Measurements from ENCODE around the gene CD28. TPM values are rescaled to one million over a fixed set of nuclear protein-coding genes. Genes with fewer than 3 reads are reported as not detected.
A peak's percentile ranks its signal among the peaks of the same experiment; 100 is the strongest.

The CD28 gene
- total RNA-seq, 4 donors from 2014 or later, result 0.42 to 1.3 (median 0.63) TPM

GRCh38 chr2:203672856-203673255 is 33.6 kb upstream of the CD28 start:
- no peak for DNase-seq
- Histone ChIP-seq H3K4me3 (no peak overlapping the region), H3K4me1 (peaks cover 0 to 23% (median 0%) of the 10 kb centered on the region in 3 donors), H3K36me3 (no peaks in the 10 kb centered on the region), H3K9me3 (no peaks in the 10 kb centered on the region), H3K27ac (no peak overlapping the region), H3K27me3 (no peaks in the 10 kb centered on the region)
- WGBS, 2 donors, result 78 to 87% methylated on average over 3 of the region's 3 CpGs
- TF ChIP-seq POLR2A (IDR thresholded peaks at IDR 0.05), result no peak
- TF ChIP-seq, protein P1, sequence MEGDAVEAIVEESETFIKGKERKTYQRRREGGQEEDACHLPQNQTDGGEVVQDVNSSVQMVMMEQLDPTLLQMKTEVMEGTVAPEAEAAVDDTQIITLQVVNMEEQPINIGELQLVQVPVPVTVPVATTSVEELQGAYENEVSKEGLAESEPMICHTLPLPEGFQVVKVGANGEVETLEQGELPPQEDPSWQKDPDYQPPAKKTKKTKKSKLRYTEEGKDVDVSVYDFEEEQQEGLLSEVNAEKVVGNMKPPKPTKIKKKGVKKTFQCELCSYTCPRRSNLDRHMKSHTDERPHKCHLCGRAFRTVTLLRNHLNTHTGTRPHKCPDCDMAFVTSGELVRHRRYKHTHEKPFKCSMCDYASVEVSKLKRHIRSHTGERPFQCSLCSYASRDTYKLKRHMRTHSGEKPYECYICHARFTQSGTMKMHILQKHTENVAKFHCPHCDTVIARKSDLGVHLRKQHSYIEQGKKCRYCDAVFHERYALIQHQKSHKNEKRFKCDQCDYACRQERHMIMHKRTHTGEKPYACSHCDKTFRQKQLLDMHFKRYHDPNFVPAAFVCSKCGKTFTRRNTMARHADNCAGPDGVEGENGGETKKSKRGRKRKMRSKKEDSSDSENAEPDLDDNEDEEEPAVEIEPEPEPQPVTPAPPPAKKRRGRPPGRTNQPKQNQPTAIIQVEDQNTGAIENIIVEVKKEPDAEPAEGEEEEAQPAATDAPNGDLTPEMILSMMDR (IDR thresholded peaks at IDR 0.05), result no peak
- intact Hi-C loops (cut with DNase I), result no loop called here

- 29 to 100% methylated on average over 1 of the region's 1 CpG for WGBS, 2 donors
- Histone ChIP-seq H3K27me3 (no peaks in the 10 kb centered on the region), H3K9me3 (no peaks in the 10 kb centered on the region), H3K4me3 (no peak overlapping the region), H3K4me1 (peaks cover 0 to 23% (median 0%) of the 10 kb centered on the region in 3 donors), H3K27ac (peak overlapping the region in 1 of 4 donors; percentile 56), H3K36me3 (no peaks in the 10 kb centered on the region)
- no peak for DNase-seq
- TF ChIP-seq POLR2A (IDR thresholded peaks at IDR 0.05), result no peak
- TF ChIP-seq, protein P1 (IDR thresholded peaks at IDR 0.05), result no peak
- intact Hi-C loops (cut with DNase I), result no loop called here
Observed at GRCh38 chr2:203673933-203674332, 32.5 kb upstream of the CD28 start.

- Histone ChIP-seq H3K27me3 (no peaks in the 10 kb centered on the region), H3K4me3 (no peak overlapping the region), H3K27ac (peak overlapping the region in 1 of 4 donors; percentile 47), H3K9me3 (no peaks in the 10 kb centered on the region), H3K4me1 (peaks cover 0 to 23% (median 0%) of the 10 kb centered on the region in 3 donors), H3K36me3 (no peaks in the 10 kb centered on the region)
- intact Hi-C loops (cut with DNase I), result no loop called here
- no peak for TF ChIP-seq POLR2A (IDR thresholded peaks at IDR 0.05)
- TF ChIP-seq, protein P1 (IDR thresholded peaks at IDR 0.05), result no peak
- 50 to 57% methylated on average over 3 of the region's 3 CpGs for WGBS, 2 donors
- DNase-seq, result no peak
Observed at GRCh38 chr2:203675086-203675485, 31.4 kb upstream of the CD28 start.

GRCh38 chr2:203678971-203679370 is 27.5 kb upstream of the CD28 start:
- TF ChIP-seq, protein P1 (IDR thresholded peaks at IDR 0.05), result no peak
- TF ChIP-seq POLR2A (IDR thresholded peaks at IDR 0.05), result no peak
- H3K36me3 ChIP-seq, result no peaks in the 10 kb centered on the region
- 81 to 83% methylated on average over 3 of the region's 3 CpGs for WGBS, 2 donors
- H3K27ac ChIP-seq, result no peak overlapping the region
- no peak overlapping the region for H3K4me3 ChIP-seq
- no peaks in the 10 kb centered on the region for H3K27me3 ChIP-seq
- H3K4me1 ChIP-seq, result peaks cover 0 to 54% (median 27%) of the 10 kb centered on the region in 3 donors
- no peak for DNase-seq
- H3K9me3 ChIP-seq, result no peaks in the 10 kb centered on the region
- intact Hi-C loops (cut with DNase I), result no loop called here

DNA sequence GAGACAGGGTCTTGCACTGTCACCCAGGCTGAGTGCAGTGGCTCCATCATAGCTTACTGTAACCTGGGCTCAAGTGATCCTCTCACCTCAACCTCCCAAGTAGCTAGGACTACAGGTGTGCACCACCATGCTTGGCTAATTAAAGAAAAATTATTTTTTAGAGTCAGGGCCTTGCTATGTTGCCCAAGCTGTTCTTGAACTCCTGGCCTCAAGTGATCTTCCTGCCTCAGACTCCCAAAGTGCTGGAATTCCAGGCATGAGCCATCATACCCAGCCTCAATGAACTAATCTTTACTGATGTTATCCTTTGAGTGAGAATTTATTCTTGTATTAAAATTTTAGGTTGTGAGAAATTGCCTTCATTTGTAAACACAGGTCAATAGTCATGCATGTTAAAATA is 27.0 kb upstream of the CD28 start:
- peaks cover 0 to 54% (median 27%) of the 10 kb centered on the region in 3 donors for H3K4me1 ChIP-seq

More for the DNA sequence above, 27.0 kb upstream of the CD28 start:
- no peak overlapping the region for H3K27ac ChIP-seq
- H3K27me3 ChIP-seq, result no peaks in the 10 kb centered on the region
- H3K9me3 ChIP-seq, result no peaks in the 10 kb centered on the region
- no peak for DNase-seq
- intact Hi-C loops (cut with DNase I), result no loop called here
- TF ChIP-seq, protein P1 (IDR thresholded peaks at IDR 0.05), result no peak
- no peak for TF ChIP-seq POLR2A (IDR thresholded peaks at IDR 0.05)
- H3K4me3 ChIP-seq, result no peak overlapping the region
- no peaks in the 10 kb centered on the region for H3K36me3 ChIP-seq
